Left renal cortex interstitium (tissue), 4 donors: ENCODE data around the gene MMP23B. TPM values are rescaled to one million over a fixed set of nuclear protein-coding genes. Genes with fewer than 3 reads are reported as not detected.

ENCODE experiments used
- DNase-seq, 4 donors: peaks; one replicate each; pipeline ENCODE4 v3.0.0-alpha.2; 2013; ENCODE audit warnings: low read depth in 4 of 4, low spot score in 2 of 4, missing footprints in 1 of 4
- polyA plus RNA-seq, 4 donors: library from polyadenylated mRNA; unstranded; fragments of 120-200 nt; gene quantifications; one replicate each; pipeline ENCODE4 v1.2.1, GENCODE V29; 2013; ENCODE audit not compliant: insufficient read length in 4 of 4

MMP23B gene
- polyA plus RNA-seq, 4 donors: 16.0 to 54.0 (median 37.4) TPM

- no peak for DNase-seq
Observed at GRCh38 chr1:1602304-1602967, 29.5 kb upstream of the MMP23B start.

DNA sequence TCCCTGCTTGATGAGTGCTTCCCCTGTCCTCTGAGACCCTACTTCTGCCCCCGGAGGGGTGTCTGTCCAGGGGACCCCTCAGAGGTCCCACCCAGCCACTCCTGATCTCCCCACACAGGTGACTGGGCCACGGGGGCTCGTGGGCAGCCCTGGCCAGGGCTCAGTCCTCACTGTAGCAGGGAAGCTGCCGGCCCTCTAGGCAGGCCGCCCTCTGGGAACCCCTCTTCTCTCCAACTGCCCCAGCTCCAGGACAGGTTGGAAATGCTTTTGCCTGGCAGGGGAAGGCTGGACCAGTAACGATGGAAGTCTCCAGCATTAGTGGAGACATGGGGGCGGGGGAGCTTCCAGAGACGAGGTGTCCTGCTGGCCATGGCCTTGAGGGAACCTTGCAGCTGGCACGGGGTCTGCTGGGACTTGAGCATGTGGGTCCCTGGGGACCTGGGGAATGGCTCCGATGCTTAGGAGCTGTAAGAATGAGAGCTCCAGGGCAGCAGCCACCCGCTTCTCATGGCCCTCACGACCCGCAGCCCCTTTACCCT lies 28.9 kb upstream of the MMP23B start:
- DNase-seq: no peak

DNA sequence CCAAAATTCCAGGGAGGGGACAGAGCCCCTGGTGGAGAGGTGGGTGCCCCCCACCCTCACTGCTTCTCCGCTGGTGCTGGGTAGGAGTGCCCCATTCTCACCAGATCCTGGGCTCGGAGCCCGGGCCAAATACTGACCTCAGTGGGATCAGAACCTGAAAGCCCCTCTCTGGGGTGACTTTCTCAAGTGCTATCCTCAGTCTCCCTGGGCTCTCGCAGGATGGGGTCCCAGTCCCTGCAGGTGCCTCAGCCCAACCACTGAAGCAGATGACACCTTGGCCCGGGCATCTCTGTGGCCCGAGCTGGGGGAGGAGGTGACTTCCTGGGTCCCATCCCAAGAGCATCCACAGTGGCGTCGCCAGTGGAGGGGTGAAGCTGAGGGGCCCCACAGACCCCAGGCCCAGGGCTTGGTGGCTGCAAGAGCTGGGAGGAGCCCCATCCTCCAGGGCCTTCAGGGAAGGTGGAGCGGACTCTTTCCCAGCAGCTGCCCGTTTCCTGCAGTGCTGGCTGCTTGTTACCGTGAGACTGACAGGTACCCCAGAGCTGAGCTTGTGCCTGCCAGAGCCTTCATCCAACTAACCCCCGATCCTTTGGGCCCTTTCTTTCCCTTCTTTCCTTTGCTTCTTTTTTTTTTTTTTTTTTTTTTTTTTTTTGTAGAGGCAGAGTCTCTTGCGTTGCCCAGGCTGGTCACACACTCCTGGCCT lies 28.2 kb upstream of the MMP23B start:
- DNase-seq: no peak

DNA sequence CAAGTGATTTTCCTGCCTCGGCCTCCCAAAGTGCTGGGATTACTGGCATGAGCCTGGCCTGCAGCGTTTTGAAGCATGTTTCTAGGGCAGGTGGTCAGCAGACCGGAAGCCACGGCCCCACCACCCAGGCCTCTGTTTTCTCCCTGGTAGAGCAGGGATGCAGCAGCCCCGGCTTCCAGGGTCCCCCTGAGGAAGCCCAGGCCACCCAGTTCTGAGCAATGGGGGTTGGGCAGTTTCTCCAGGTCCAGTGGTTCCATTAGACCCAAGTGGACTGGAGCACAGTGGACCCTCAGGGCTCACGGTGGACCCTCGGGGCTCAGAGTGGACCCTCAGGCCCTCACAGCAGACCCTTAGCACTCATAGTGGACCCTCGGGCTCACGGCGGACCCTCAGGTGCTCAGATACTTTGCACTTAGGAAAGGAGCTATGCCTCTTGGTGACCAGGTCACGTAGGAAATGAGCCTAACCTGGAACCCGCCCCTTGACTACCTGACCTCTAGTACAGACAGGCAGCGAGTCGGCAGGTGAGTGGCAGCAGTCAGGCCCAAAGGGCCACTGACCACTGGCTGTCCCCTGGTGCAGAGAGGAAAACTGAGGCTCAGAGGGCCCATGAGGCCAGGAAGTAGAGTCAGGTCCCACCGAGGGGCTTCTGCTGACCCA lies 27.5 kb upstream of the MMP23B start:
- DNase-seq: no peak

DNA sequence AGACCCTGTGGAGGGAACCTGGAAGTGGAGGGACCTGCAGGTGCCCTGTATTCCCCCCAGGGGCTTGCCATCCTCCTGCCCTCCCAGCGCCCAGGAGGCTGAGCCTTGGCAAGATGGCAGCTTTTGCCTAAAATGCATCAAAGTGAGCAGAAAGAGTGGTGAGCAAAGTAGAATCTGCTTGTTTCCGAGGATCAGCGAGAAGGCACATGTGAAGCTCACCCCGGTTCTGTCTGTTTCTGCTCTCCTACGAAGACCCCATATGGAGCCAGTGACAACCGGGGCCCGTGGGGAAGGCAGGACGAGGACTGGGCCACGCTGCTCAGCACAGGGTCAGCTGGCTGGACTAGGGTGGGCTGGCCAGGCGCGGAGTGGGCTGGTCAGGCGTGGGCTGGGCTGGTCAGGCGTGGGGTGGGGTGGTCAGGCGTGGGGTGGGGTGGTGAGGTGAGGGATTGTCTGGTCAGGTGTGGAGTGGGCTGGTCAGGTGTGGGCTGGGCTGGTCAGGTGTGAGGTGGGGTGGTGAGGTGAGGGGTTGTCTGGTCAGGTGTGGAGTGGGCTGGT lies 26.9 kb upstream of the MMP23B start:
- DNase-seq: no peak

- DNase-seq: no peak
Observed at GRCh38 chr1:1605724-1606123, 26.2 kb upstream of the MMP23B start.

DNA sequence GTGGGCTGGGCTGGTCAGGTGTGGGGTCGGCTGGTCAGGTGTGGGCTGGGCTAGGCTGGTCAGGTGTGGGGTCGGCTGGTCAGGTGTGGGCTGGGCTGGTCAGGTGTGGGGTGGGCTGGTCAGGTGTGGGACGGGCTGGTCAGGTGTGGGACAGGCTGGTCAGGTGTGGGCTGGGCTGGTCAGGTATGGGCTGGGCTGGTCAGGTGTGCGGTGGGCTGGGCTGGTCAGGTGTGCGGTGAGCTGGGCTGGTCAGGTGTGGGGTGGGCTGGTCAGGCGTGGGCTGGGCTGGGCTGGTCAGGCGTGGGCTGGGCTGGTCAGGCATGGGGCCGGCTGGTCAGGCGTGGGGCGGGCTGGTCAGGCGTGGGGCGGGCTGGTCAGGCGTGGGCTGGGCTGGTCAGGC lies 25.7 kb upstream of the MMP23B start:
- DNase-seq: no peak

GRCh38 chr1:1609822-1610485 lies 22.0 kb upstream of the MMP23B start:
- no peak for DNase-seq

DNA sequence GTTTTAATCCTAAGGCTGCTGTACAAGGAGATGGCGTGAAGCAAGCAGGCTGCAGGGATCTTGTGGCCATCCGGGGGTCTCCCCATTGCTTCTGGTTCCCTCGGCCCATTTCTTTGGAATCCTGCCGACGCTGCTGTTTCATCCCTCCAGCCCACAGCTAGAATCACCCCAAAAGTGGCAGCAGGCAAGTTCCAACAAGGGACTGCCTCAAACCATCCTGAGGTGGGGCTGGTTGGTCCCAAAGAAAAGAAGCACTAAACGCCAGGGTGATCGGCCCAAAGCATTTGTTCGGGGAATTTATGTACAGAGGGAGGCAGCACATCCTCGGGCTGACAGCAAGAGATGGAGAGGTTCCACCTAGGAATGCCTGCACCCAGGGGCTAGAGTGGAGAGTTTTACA lies 21.2 kb upstream of the MMP23B start:
- DNase-seq: no peak

DNA sequence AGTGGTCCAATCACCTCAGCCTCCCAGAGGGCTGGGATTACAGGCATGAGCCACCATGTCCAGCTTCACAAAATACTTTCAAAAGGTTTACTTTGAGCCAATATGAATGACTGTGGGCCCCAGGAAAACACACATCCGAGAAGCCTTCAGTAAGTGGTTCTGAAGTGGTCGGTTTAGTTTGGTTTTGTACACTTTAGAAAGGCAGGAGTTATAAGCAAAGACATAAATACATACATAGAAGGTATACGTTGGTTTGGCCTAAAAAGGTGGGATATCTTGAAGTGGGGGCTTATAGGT lies 19.9 kb upstream of the MMP23B start:
- no peak for DNase-seq

DNA sequence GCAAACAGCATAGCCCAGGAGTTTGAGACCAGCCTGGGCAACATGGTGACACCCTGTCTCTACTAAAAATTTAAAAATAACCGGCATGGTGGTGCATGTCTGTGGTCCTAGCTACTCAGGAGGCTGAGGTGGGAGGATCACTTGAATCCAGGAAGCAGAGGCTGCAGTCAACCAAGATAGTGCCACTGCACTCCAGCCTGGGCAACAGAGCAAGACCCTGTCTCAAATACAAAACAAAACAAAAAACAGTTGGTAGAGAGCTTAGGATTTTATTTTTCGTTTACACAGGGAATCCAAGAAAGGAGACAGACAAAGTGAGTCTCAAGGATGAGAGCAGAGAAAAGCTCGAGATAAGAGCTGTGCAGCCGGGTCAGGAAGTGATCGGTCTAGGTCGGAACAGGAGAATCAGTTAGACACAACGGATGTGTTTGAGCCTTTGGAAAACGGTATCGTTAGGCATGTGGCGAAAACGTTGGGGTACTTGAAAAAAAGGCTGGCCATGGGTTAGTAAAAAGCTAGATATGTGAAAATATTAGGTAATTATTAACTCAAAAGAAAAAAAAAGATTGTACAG lies 18.4 kb upstream of the MMP23B start:
- no peak for DNase-seq

GRCh38 chr1:1614204-1614953 lies 17.6 kb upstream of the MMP23B start:
- no peak for DNase-seq

DNA sequence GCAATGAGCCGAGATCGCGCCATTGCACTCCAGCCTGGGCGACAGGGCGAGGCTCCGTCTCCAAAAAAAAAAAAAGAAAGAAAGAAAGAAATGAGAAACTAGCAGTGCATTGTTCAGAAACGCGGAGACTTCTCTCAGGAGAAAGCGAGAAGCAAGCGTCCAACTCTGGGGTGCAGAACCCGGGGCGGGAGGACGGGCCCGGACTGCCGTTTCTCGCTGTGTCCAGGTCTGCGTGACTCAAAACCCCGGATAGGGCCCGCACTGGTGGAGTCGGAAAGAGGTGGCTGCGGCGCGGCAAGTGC lies 17.1 kb upstream of the MMP23B start:
- no peak for DNase-seq

- peak in 3 of 4 donors; percentile 86 to 91 (median 86) for DNase-seq
Observed at GRCh38 chr1:1615256-1616044, 16.5 kb upstream of the MMP23B start, which contains the start of gene MIB2. Gene MIB2, plus strand, starts transcription at chr1:1615500. Its CDS starts 7,953 bp downstream, at chr1:1623453.

GRCh38 chr1:1616045-1616790 lies 15.8 kb upstream of the MMP23B start:
- DNase-seq: no peak

DNA sequence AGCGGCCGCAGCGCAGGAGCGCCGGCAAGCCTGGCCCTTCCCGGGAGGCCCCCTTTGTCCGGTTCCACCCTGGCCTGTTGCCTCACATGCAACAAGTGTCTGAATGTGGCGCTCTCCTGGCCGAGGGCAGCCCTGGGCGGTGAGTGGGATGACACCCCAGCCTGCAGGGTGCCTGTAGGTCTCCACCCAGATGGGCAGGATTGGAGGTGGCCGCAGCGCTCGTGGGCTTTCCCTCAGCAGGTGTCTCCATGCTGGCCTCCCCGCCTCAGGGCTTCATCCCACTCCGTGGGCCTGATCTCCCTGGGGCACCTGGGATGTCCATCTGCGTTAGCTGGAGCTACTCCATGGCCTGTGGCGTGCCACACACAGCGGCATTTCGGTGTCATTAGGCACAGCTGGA lies 15.1 kb upstream of the MMP23B start:
- DNase-seq: no peak

- DNase-seq: no peak
Observed at GRCh38 chr1:1617516-1617915, 14.5 kb upstream of the MMP23B start.

DNA sequence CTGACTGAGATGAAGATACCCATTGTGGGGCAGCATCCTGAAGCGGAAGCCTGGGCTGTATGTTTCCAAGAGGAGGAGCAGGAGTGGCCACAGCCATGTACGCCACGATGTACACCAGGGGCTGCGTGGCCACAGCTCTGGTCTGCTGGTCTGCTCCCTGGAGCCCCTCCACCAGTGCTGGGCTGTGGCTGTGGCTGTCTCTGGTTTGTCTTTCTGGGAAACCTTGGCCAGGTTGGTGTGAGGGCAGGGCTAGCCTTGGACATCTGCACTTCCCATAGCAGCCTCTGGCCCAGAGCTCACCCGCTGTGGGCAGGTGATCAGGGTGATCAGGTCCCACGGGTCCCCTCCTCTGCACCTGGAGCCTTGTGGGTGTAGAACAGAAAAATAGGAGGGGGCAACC lies 14.0 kb upstream of the MMP23B start:
- DNase-seq: no peak
